GM21367 (cell line): Measurements from ENCODE around the gene MPZL1.
"Not testable (repeated sequence)": the region's sequence is repeated elsewhere in the genome, so short reads cannot be mapped to it uniquely, and the experiment has no call there.

Source experiments
- ATAC-seq: cut with Tn5 transposase; IDR thresholded peaks from one replicate; pipeline ENCODE4 v1.9.1; 2021; ENCODE audit not compliant: unreplicated experiment

The MPZL1 gene

GRCh38 chr1:167806235-167806634, 84.5 kb downstream of the MPZL1 start:
- ATAC-seq, result not testable (repeated sequence)

DNA sequence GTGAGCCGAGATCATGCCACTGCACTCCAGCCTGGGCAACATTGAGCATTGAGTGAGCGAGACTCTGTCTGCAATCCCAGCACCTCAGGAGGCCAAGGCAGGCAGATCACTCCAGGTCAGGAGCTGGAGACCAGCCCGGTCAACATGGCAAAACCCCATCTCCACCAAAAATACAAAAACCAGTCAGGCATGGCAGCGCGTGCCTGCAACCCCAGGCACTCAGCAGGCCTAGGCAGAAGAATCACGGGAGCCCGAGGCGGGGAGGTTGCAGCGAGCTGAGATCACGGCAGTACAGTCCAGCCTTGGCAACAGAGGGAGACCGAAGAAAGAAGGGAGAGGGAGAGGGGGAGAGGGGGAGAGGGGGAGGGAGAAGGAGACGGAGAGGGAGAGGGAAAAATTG, 84.9 kb downstream of the MPZL1 start:
- ATAC-seq, result not testable (repeated sequence)

GRCh38 chr1:167808104-167808503, 86.3 kb downstream of the MPZL1 start:
- ATAC-seq, result no peak

DNA sequence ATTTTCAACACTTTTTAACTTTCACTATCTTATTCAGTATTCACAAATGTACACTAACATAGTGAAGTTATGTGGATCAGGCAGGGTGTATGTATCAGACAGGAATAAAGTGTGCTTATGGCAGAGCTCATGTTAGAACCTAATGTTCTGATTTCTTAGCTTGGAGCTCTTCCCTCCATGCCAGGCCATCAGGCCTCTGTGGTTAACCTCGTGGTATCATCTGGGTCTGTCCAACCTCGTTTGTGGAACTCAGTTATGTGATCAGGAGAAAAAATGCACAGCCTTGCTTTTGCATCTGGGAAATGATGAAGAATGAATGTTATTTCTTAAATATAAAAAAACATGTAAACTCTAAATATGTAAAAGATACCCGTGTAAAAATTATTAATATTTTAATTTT, 86.9 kb downstream of the MPZL1 start:
- ATAC-seq, result no peak

DNA sequence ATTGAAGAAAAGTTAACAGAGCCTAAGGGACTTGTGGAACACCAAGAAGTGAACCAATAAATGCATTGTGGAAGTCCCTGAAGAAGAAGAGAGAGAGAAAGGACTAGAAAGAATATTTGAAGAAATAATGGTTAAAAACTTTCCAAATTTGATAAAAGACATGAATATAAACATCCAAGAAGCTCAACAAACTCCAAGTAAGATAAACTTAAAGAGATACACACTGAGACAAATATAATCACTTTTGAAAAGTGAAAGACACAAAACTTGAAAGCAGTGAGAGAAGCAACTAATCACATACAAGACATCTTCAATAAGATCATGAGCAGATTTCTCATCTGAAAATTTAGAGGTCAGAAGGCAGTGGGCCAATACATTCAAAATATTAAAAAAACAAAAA, 91.2 kb downstream of the MPZL1 start:
- ATAC-seq, result no peak

GRCh38 chr1:167815650-167816049, 93.9 kb downstream of the MPZL1 start:
- ATAC-seq, result no peak

- ATAC-seq, result no peak
These were observed 98.3 kb downstream of the MPZL1 start for GRCh38 chr1:167819849-167820683.

GRCh38 chr1:167820684-167821355, 99.0 kb downstream of the MPZL1 start:
- no peak for ATAC-seq

DNA sequence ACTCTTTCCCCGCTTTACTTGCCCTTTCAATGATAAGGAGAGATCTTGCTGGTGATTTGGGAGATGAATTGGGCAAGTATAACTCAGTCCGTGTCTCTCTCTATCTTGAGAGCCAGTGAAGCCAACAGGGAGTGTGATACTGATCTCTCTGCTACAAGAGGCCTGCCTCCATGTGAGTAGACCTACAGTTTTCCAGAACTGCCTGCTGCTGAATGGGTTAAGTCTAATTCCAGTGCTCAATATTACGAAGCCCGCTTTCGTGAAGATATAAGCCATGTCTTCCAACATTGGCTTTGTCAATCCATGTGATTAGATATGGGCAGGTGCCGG, 99.5 kb downstream of the MPZL1 start:
- no peak for ATAC-seq

DNA sequence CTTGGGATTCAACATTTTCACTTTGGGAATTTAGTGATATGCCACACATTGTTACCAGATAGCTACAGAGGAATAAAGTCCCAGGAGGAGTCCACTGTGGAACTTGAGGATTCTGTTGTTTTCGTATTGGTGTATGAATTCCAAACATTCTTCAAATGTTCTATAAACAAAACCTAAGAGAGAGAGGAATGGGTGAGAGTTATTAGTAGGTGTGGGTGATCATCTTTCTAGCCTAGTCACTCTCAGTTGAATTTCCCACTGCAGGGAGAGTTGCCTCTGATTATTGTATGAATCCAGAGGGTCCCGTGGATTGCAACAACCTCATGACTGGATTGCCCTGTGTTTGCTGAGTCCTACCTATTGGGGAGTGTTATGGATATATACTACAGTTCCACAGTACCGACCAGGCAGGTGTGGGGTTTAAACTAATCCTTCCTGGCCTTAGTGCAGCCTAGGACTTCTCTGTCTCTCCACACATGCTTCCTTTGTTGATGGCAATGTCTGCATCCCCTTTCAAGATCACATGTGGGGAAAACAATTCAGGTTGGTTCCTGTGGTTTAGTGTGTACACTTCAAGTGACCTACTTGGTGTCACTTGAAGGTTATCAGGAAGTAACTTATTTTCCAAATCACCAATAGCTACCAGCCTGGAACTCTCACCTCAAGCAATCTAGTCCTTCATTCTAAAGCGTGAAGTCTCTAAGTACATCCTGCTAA, 100.3 kb downstream of the MPZL1 start:
- no peak for ATAC-seq

GRCh38 chr1:167824163-167824794, 102.5 kb downstream of the MPZL1 start:
- no peak for ATAC-seq

GRCh38 chr1:167825419-167826079, 103.8 kb downstream of the MPZL1 start:
- no peak for ATAC-seq

GRCh38 chr1:167826127-167826526, 104.3 kb downstream of the MPZL1 start:
- no peak for ATAC-seq

- no peak for ATAC-seq
These were observed 108.1 kb downstream of the MPZL1 start for GRCh38 chr1:167829868-167830267.

GRCh38 chr1:167830668-167831067, 108.9 kb downstream of the MPZL1 start:
- ATAC-seq, result not testable (repeated sequence)

DNA sequence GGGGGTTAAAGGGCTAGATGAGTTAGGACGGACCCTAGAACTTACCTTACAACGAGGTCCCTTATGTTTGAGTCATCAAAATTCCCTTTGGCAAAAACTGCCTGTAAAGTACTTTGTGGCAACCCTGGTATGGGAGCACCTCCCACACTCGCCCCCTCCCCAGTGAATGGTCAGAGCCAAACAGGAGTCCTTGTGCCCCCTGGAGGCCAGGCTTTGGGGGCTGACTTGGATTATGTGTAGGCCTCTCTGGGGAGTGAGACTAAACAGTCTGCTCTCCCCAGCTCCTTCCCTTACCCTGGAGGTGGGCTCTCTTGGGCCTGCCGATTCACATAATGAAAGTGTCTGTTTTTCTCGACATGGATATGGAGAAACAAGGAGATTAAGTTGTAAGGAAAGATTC, 110.9 kb downstream of the MPZL1 start:
- no peak for ATAC-seq

DNA sequence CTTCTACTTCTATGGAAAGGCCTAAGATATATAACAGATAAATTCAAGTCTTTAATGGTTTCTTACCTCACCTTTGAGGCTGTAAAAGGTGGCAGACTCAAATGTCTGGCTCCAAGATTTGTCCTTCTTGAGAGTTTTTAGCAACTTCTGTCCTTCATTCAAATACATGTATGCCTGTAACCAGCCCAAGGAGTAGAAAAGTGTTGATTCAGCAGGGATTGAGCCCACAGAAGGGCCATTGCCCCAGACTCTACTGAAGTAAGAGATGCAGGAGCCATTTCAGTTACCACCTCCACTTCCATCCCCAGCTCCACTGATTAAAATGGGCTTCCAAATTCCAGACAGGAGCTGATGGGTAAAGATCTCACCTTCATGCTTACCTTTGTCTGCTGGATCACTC, 112.1 kb downstream of the MPZL1 start:
- ATAC-seq, result no peak

GRCh38 chr1:167836197-167836596, 114.4 kb downstream of the MPZL1 start:
- no peak for ATAC-seq

DNA sequence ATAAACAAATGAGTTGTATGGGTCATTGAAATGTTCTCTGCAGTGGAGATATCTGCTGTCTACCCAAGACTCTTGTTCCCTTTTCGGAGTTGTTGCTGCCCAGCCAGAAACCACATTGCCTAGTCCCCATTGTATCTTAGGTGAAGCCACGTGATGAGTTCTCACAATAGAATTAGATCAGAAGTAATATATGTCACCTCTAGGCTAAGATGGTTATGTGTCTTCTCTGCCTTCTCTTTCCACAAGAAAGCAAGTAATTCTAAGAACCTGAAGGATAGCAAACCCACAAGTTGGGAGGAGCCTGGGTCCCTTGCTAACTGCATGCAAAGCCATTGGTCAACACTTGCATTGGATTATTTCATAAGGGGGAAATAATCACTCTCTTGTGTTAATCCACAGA, 115.5 kb downstream of the MPZL1 start:
- no peak for ATAC-seq

DNA sequence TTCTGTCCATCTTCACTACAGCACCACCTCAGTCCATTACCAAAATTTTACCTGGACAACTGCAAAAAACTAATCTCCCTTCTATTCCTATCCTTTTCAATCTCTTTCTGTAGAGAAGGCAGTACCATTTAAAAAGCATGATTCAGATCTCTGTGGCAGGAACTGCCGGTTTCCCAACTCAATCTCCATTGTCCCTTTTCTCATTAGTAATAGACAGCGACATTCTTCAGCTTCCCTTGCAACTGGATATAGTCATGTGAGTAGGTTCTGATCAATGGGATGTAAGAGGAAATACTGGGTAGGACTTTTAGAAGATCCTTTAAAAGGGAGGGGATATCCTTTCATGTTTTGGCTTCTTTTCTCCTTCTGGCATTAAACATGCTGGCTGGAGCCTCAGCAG, 117.2 kb downstream of the MPZL1 start:
- ATAC-seq, result no peak
